Endothelial cell of umbilical vein (primary cell): ENCODE data around the gene EXT2. TPM values are rescaled to one million over a fixed set of nuclear protein-coding genes. Genes with fewer than 3 reads are reported as not detected.

Source experiments
- BruUV-seq: library from RNA; stranded (reverse); fragments of 400-500 nt; replicated peaks from 2 replicates; lab custom pipeline; 2021; lab: Mats Ljungman, UMichigan
- CTCF ChIA-PET: fragments of 300-600, 350-600 bp; sonication (Branson Sonifier 250); formaldehyde crosslinking; loops from one replicate; lab custom pipeline; 2021; ENCODE audit warnings: antibody characterized with exemption, inconsistent platforms; lab: Charles Lee
- POLR2A ChIA-PET: fragments of 300-600, 350-600 bp; sonication (Branson Sonifier 250); formaldehyde crosslinking; loops from one replicate; lab custom pipeline; 2021; ENCODE audit warnings: antibody characterized with exemption, inconsistent platforms; lab: Charles Lee
- DNase-seq: peaks from one replicate; pipeline ENCODE4 v3.0.0-alpha.2; 2011; ENCODE audit warnings: low read depth, low spot score
- FAIRE-seq: peaks from 2 replicates; lab custom pipeline; 2011; peaks lifted over from hg19 to GRCh38; lab: Jason Lieb, UNC
- H2AFZ ChIP-seq: 2 replicates; pipeline ENCODE4 v1.6.0; 2012; ENCODE audit warnings: low read depth, low read length, control low read depth, inconsistent platforms
- H3K27ac ChIP-seq: 2 replicates; pipeline ENCODE4 v1.5.1; 2011; ENCODE audit warnings: low read depth, mild to moderate bottlenecking, control low read depth, low read length, moderate library complexity; ENCODE audit not compliant: insufficient read depth
- H3K27me3 ChIP-seq, 2 experiments: 2 replicates each; pipeline versions ENCODE4 v1.6.0 to v1.6.1; 2011; ENCODE audit warnings: low read length in 2 of 2, mixed read lengths in 1 of 2; ENCODE audit not compliant: control insufficient read depth in 2 of 2, insufficient read depth in 2 of 2
- H3K36me3 ChIP-seq, 2 experiments: 2 replicates in 1 of 2; 3 replicates in 1 of 2; pipeline ENCODE4 v1.5.1; 2011; ENCODE audit warnings: low read length in 2 of 2, mild to moderate bottlenecking in 1 of 2, moderate library complexity in 1 of 2; ENCODE audit not compliant: control insufficient read depth in 2 of 2, insufficient read depth in 2 of 2; ENCODE audit errors: extremely low read depth in 1 of 2
- H3K4me1 ChIP-seq: 3 replicates; pipeline ENCODE4 v1.5.1; 2011; ENCODE audit warnings: mild to moderate bottlenecking, low read length; ENCODE audit not compliant: control insufficient read depth, insufficient read depth; ENCODE audit errors: extremely low read depth
- H3K4me2 ChIP-seq: 2 replicates; pipeline ENCODE4 v1.6.1; 2011; ENCODE audit warnings: low read length, control low read depth, mixed read lengths; ENCODE audit not compliant: insufficient read depth
- H3K4me3 ChIP-seq, 3 experiments: fragments of 200-600 bp in 1 of 3; sonication (generic), shearing (Covaris generic) in 1 of 3; replicated peaks in 1 of 3; 2 replicates each; pipeline ENCODE4 v1.5.1; 2011 to 2016; ENCODE audit warnings: control low read depth in 3 of 3, low read length in 3 of 3, mild to moderate bottlenecking in 2 of 3, inconsistent platforms in 1 of 3, low read depth in 1 of 3, moderate library complexity in 1 of 3; ENCODE audit not compliant: insufficient read depth in 1 of 3
- H3K79me2 ChIP-seq: 2 replicates; pipeline ENCODE4 v1.6.0; 2012; ENCODE audit warnings: low read length, inconsistent platforms; ENCODE audit not compliant: control insufficient read depth, insufficient read depth
- H3K9ac ChIP-seq: replicated peaks from 2 replicates; pipeline ENCODE3; 2011; ENCODE audit warnings: low read length, control low read depth; ENCODE audit not compliant: insufficient read depth; ENCODE audit errors: extremely low read depth
- H3K9me1 ChIP-seq: replicated peaks from 3 replicates; pipeline ENCODE4 v1.6.0; 2011; ENCODE audit warnings: mild to moderate bottlenecking, low read length; ENCODE audit not compliant: control insufficient read depth, insufficient read depth; ENCODE audit errors: extremely low read depth
- H3K9me3 ChIP-seq: replicated peaks from 2 replicates; pipeline ENCODE4 v1.5.1; 2012; ENCODE audit warnings: low read length, inconsistent platforms; ENCODE audit not compliant: control insufficient read depth, insufficient read depth
- H4K20me1 ChIP-seq: replicated peaks from 2 replicates; pipeline ENCODE3; 2011; ENCODE audit warnings: mild to moderate bottlenecking, low read length; ENCODE audit not compliant: control insufficient read depth, insufficient read depth; ENCODE audit errors: extremely low read depth
- CTCF ChIP-seq, 2 donors: IDR thresholded peaks; 1 replicate in 1 of 2; 2 replicates in 1 of 2; pipeline ENCODE4 v1.5.1; 2011; ENCODE audit warnings: low read length in 2 of 2, mild to moderate bottlenecking in 2 of 2, moderate library complexity in 2 of 2, control low read depth in 1 of 2, inconsistent platforms in 1 of 2, low read depth in 1 of 2; ENCODE audit not compliant: insufficient read depth in 1 of 2; ENCODE audit errors: extremely low read depth in 1 of 2
- EZH2 ChIP-seq: IDR thresholded peaks from 2 replicates; pipeline ENCODE4 v1.6.1; 2012; ENCODE audit warnings: borderline replicate concordance, low read depth, mild to moderate bottlenecking, moderate library complexity, low read length, inconsistent platforms; ENCODE audit not compliant: severe bottlenecking
- FOS ChIP-seq: IDR thresholded peaks from 2 replicates; pipeline ENCODE4 v1.6.1; 2011; ENCODE audit warnings: mild to moderate bottlenecking, low read length, moderate library complexity, borderline replicate concordance; ENCODE audit not compliant: insufficient read depth
- GATA2 ChIP-seq: IDR thresholded peaks from 2 replicates; pipeline ENCODE4 v1.7.0; 2011; ENCODE audit warnings: low read depth, mild to moderate bottlenecking, moderate library complexity, mixed read lengths, low read length; ENCODE audit not compliant: insufficient read length, insufficient read depth
- JUN ChIP-seq: IDR thresholded peaks from 2 replicates; pipeline ENCODE4 v1.6.1; 2011; ENCODE audit warnings: borderline replicate concordance, low read depth; ENCODE audit not compliant: insufficient read length, insufficient read depth
- MAX ChIP-seq: IDR thresholded peaks from 2 replicates; pipeline ENCODE4 v1.6.1; 2011; ENCODE audit not compliant: insufficient read depth, insufficient read length
- MYC ChIP-seq: IDR thresholded peaks from one replicate; pipeline ENCODE4 v1.6.1; 2011; ENCODE audit warnings: mild to moderate bottlenecking, low read depth, low read length
- POLR2A ChIP-seq: IDR thresholded peaks from 2 replicates; pipeline ENCODE4 v1.6.1; 2012; ENCODE audit warnings: low read depth, mild to moderate bottlenecking, control low read depth, low read length
- POLR2AphosphoS5 ChIP-seq: IDR thresholded peaks from 2 replicates; pipeline ENCODE4 v1.6.1; 2012; ENCODE audit warnings: low read depth, mild to moderate bottlenecking, control low read depth, low read length, moderate library complexity; ENCODE audit not compliant: insufficient read depth
- dilution Hi-C: fragments of 300-500 bp; cut with MboI; formaldehyde crosslinking; loops from one replicate; pipeline ENCODE4 v1.15.0; 2019; ENCODE audit warnings: low sequenced_read_pairs; ENCODE audit not compliant: extremely low pct_ligation_motif_present
- intact Hi-C: fragments of 100-400 bp; cut with micrococcal nuclease; formaldehyde crosslinking; loops from one replicate; pipeline ENCODE4 v1.10.0; 2022
- polyA plus RNA-seq, 4 experiments: library from polyadenylated mRNA; depleted of rRNA in 3 of 4; stranded (reverse) in 3 of 4; unstranded in 1 of 4; fragments of >200 nt; gene quantifications; 2 replicates each; pipeline versions ENCODE4 v1.2.1 to v1.2.3, GENCODE V29; 2011 to 2012; ENCODE audit warnings: missing spikeins in 1 of 4
- total RNA-seq: library from RNA; stranded (reverse); gene quantifications from 2 replicates; pipeline ENCODE4 v1.2.3, GENCODE V29; 2021

Gene EXT2
- total and polyA plus RNA-seq, 2 donors (not counting 3 experiments of a cell fraction or from before 2014, with no cell fraction given) = 50.9 to 60.3 TPM

GRCh38 chr11:44113018-44113417 lies 17.5 kb downstream of the EXT2 start:
- DNase-seq = no peak
- Histone ChIP-seq H3K9ac (no peak overlapping the region), H4K20me1 (no peaks in the 10 kb centered on the region), H3K4me2 (no peak overlapping the region), H3K9me3 (no peaks in the 10 kb centered on the region), H3K4me3 (no peak overlapping the region), H3K36me3 (peaks cover 0 to 6% of the 10 kb centered on the region in 2 experiments), H3K27ac (no peak overlapping the region), H3K9me1 (no peaks in the 10 kb centered on the region), H3K27me3 (no peaks in the 10 kb centered on the region), H3K4me1 (no peaks in the 10 kb centered on the region), H2AFZ (no peak overlapping the region), H3K79me2 (no peaks in the 10 kb centered on the region)
- ChIA-PET CTCF (interaction anchor here (2.1 kb wide), 1 partner anchor 19 kb away, joined by 8 read pairs; no protein-coding TSS in a partner anchor), POLR2A (no interaction called here)
- BruUV-seq = no TSS peak
- intact Hi-C loops = loop anchor here (10.0 kb wide), 1 partner anchor 502 kb away; no protein-coding TSS in a partner anchor
- TF ChIP-seq MAX (no peak), CTCF (IDR thresholded peaks at IDR 0.05; ENCODE audit: extremely low read depth in 1 of 2, insufficient read depth in 1 of 2, low read depth in 1 of 2, low read length in 2 of 2) (no peak), POLR2AphosphoS5 (no peak), MYC (no peak), POLR2A (no peak), JUN (no peak), EZH2 (no peak), GATA2 (no peak), FOS (no peak)
- dilution Hi-C loops = no loop called here
- no peak for FAIRE-seq
